Astrocyte of the spinal cord (primary cell): Measurements from ENCODE around the gene JAK2.

Experiments
- DNase-seq: peaks from one replicate; pipeline ENCODE4 v3.0.0; 2011; ENCODE audit warnings: low read depth, low spot score
- H3K4me3 ChIP-seq: 2 replicates; pipeline ENCODE4 v1.5.1; 2011; ENCODE audit warnings: low read depth, mild to moderate bottlenecking, low read length, moderate library complexity
- in situ Hi-C: cut with HindIII; loops from 2 replicates; pipeline ENCODE4 v1.10.0; 2017; ENCODE audit warnings: low sequenced_read_pairs
- TF ChIP-seq, protein P1 (sequence below): IDR thresholded peaks from 2 replicates; pipeline ENCODE4 v1.5.1; 2012; ENCODE audit warnings: low read depth, mild to moderate bottlenecking, low read length, inconsistent platforms

Gene JAK2

DNA sequence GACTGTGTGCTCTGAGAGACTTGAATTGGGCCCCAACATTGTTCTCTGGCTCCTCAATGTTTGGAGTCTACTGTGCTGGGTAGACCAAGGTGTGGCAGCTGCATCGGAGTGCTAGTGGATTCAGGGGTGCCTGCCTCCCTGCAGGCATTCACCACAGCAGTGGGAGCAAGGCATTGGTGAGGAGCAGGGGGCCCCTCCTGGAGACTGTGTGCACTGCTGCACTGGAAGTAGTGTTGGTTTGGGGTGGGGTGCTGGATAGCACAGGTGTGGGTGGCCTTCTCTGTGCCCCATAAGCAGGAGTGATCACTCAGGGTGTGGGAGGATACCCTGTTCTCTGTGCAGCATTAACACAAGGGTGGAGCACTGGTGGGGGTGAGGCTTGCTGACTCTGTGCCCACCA lies 161.2 kb downstream of the JAK2 start:
- in situ Hi-C loops, result no loop called here
- DNase-seq, result no peak
- TF ChIP-seq, protein P1, sequence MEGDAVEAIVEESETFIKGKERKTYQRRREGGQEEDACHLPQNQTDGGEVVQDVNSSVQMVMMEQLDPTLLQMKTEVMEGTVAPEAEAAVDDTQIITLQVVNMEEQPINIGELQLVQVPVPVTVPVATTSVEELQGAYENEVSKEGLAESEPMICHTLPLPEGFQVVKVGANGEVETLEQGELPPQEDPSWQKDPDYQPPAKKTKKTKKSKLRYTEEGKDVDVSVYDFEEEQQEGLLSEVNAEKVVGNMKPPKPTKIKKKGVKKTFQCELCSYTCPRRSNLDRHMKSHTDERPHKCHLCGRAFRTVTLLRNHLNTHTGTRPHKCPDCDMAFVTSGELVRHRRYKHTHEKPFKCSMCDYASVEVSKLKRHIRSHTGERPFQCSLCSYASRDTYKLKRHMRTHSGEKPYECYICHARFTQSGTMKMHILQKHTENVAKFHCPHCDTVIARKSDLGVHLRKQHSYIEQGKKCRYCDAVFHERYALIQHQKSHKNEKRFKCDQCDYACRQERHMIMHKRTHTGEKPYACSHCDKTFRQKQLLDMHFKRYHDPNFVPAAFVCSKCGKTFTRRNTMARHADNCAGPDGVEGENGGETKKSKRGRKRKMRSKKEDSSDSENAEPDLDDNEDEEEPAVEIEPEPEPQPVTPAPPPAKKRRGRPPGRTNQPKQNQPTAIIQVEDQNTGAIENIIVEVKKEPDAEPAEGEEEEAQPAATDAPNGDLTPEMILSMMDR, result no peak
- H3K4me3 ChIP-seq, result no peak overlapping the region
